Prostate gland (tissue), 2 donors: ENCODE measurements around the gene NETO2.

ENCODE experiments used
- CTCF ChIP-seq, 4 experiments: fragments of 200-600 bp in 2 of 4; fragments of 450-650 bp in 2 of 4; sonication (generic) in 2 of 4; IDR thresholded peaks; 1 replicate in 3 of 4; 2 replicates in 1 of 4; pipeline ENCODE4 v1.5.1; 2016 to 2019; ENCODE audit warnings: antibody characterized with exemption in 4 of 4, mild to moderate bottlenecking in 2 of 4, moderate library complexity in 2 of 4
- POLR2A ChIP-seq: fragments of 450-650 bp; IDR thresholded peaks from one replicate; pipeline ENCODE4 v1.6.1; 2016; ENCODE audit warnings: antibody characterized with exemption, mild to moderate bottlenecking
- POLR2AphosphoS5 ChIP-seq: sonication (generic); formaldehyde crosslinking; IDR thresholded peaks from one replicate; pipeline ENCODE4 v1.6.1; 2017; ENCODE audit warnings: antibody characterized with exemption

- no peak for TF ChIP-seq CTCF (IDR thresholded peaks at IDR 0.05)
- TF ChIP-seq POLR2AphosphoS5 = no peak
- TF ChIP-seq POLR2A = no peak
Observed at GRCh38 chr16:47065766-47066688, 77.7 kb downstream of the NETO2 start.
